Ishikawa (cell line): ENCODE data around the gene KATNIP.

Experiments used
- CEBPB ChIP-seq: IDR thresholded peaks from 2 replicates; pipeline ENCODE4 v1.6.1; 2012
- FOXM1 ChIP-seq: IDR thresholded peaks from 2 replicates; pipeline ENCODE4 v1.6.1; 2012; ENCODE audit warnings: low read depth, borderline replicate concordance
- RAD21 ChIP-seq: IDR thresholded peaks from 2 replicates; pipeline ENCODE4 v1.6.1; 2012; ENCODE audit warnings: low read depth
- REST ChIP-seq: IDR thresholded peaks from 2 replicates; pipeline ENCODE4 v1.6.1; 2012; ENCODE audit warnings: low read depth, mild to moderate bottlenecking
- TAF1 ChIP-seq: IDR thresholded peaks from 2 replicates; pipeline ENCODE4 v1.6.1; 2012; ENCODE audit warnings: low read depth, mild to moderate bottlenecking
- TCF12 ChIP-seq: IDR thresholded peaks from 2 replicates; pipeline ENCODE4 v1.6.1; 2012; ENCODE audit warnings: low read depth
- TEAD4 ChIP-seq: IDR thresholded peaks from 2 replicates; pipeline ENCODE4 v1.6.1; 2012
- YY1 ChIP-seq: IDR thresholded peaks from 2 replicates; pipeline ENCODE4 v1.6.1; 2012; ENCODE audit warnings: low read depth

GRCh38 chr16:27526180-27526579 is 23.8 kb upstream of the KATNIP start:
- no peak for TF ChIP-seq CEBPB
- TF ChIP-seq REST: no peak
- no peak for TF ChIP-seq TEAD4
- no peak for TF ChIP-seq TAF1
- no peak for TF ChIP-seq YY1
- TF ChIP-seq FOXM1: no peak
- no peak for TF ChIP-seq TCF12
- no peak for TF ChIP-seq RAD21
